BE2C (cell line): Measurements from ENCODE around the gene CLIC4.
"Not testable (repeated sequence)": the region's sequence is repeated elsewhere in the genome, so short reads cannot be mapped to it uniquely, and the experiment has no call there.

ENCODE experiments used
- DNase-seq: peaks from one replicate; pipeline ENCODE4 v3.0.0-alpha.2; 2020
- H3K27me3 ChIP-seq: fragments of 250-450 bp; sonication (Bioruptor Pico); 2 replicates; pipeline ENCODE4 v1.5.1; 2020; ENCODE audit warnings: mild to moderate bottlenecking
- H3K36me3 ChIP-seq: fragments of 250-450 bp; sonication (Bioruptor Pico); 2 replicates; pipeline ENCODE4 v1.5.1; 2020; ENCODE audit warnings: mild to moderate bottlenecking
- H3K4me1 ChIP-seq: fragments of 250-450 bp; sonication (Bioruptor Pico); 2 replicates; pipeline ENCODE4 v1.5.1; 2020
- H3K4me3 ChIP-seq: 2 replicates; pipeline ENCODE4 v1.5.1; 2011; ENCODE audit warnings: low read depth, low read length
- H3K9me3 ChIP-seq: fragments of 250-450 bp; sonication (Bioruptor Pico); 2 replicates; pipeline ENCODE4 v1.5.1; 2020
- TF ChIP-seq, protein P1 (sequence below): IDR thresholded peaks from 2 replicates; pipeline ENCODE4 v1.5.1; 2012; ENCODE audit warnings: mild to moderate bottlenecking, low read depth, low read length

Gene CLIC4

GRCh38 chr1:24717887-24718650 lies 27.2 kb upstream of the CLIC4 start:
- no peak overlapping the region for H3K4me3 ChIP-seq
- H3K36me3 ChIP-seq, result no peaks in the 10 kb centered on the region
- H3K4me1 ChIP-seq, result no peaks in the 10 kb centered on the region
- no peak for DNase-seq
- TF ChIP-seq, protein P1, sequence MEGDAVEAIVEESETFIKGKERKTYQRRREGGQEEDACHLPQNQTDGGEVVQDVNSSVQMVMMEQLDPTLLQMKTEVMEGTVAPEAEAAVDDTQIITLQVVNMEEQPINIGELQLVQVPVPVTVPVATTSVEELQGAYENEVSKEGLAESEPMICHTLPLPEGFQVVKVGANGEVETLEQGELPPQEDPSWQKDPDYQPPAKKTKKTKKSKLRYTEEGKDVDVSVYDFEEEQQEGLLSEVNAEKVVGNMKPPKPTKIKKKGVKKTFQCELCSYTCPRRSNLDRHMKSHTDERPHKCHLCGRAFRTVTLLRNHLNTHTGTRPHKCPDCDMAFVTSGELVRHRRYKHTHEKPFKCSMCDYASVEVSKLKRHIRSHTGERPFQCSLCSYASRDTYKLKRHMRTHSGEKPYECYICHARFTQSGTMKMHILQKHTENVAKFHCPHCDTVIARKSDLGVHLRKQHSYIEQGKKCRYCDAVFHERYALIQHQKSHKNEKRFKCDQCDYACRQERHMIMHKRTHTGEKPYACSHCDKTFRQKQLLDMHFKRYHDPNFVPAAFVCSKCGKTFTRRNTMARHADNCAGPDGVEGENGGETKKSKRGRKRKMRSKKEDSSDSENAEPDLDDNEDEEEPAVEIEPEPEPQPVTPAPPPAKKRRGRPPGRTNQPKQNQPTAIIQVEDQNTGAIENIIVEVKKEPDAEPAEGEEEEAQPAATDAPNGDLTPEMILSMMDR, result no peak
- H3K27me3 ChIP-seq, result no peaks in the 10 kb centered on the region
- no peaks in the 10 kb centered on the region for H3K9me3 ChIP-seq

GRCh38 chr1:24720152-24720551 lies 25.1 kb upstream of the CLIC4 start:
- Histone ChIP-seq H3K36me3 (no peaks in the 10 kb centered on the region), H3K4me1 (no peaks in the 10 kb centered on the region), H3K4me3 (no peak overlapping the region), H3K9me3 (no peaks in the 10 kb centered on the region), H3K27me3 (no peaks in the 10 kb centered on the region)
- TF ChIP-seq, protein P1, result no peak
- no peak for DNase-seq

GRCh38 chr1:24721533-24721932 lies 23.7 kb upstream of the CLIC4 start:
- DNase-seq, result no peak

DNA sequence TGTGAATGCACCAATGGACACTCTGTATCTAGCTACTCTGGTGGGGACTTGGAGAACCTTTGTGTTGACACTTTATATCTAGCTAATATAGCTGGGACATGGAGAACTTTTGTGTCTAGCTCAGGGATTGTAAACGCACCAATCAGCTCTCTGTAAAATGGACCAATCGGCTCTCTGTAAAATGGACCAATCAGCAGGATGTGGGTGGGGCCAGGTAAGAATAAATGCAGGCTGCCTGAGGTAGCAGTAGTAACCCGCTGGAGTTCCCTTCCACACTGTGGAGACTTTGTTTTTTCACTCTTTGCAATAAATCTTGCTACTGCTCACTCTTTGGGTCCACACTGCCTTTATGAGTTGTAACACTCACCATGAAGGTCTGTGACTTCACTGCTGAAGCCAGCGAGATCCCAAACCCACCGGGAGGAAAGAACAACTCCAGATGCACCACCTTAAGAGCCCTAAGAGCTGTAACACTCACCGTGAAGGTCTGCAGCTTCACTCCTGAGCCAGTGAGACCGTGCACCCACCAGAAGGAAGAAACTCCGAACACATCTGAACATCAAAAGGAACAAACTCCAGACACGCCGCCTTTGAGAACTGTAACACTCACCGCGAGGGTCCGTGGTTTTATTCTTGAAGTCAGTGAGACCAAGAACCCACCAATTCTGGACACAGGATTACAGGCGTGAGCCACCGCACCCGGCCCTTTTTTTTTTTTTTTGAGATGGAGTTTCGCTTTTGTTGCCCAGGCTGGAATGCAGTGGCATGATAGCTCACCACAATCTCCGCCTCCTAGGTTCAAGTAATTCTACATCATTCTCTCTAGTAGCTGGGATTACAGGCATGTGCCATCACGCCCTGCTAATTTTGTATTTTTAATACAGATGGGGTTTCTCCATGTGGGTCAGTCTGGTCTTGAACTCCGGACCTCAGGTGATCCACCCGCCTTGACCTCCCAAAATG lies 22.9 kb upstream of the CLIC4 start:
- DNase-seq, H3K36me3 ChIP-seq, H3K4me3 ChIP-seq, H3K27me3 ChIP-seq, H3K4me1 ChIP-seq, H3K9me3 ChIP-seq: not testable (repeated sequence)

More at GRCh38 chr1:24721533-24721932, 23.7 kb upstream of the CLIC4 start:
- Histone ChIP-seq H3K9me3 (no peaks in the 10 kb centered on the region), H3K4me1 (no peaks in the 10 kb centered on the region), H3K36me3 (no peaks in the 10 kb centered on the region), H3K27me3 (no peaks in the 10 kb centered on the region), H3K4me3 (no peak overlapping the region)
- TF ChIP-seq, protein P1, result no peak

DNA sequence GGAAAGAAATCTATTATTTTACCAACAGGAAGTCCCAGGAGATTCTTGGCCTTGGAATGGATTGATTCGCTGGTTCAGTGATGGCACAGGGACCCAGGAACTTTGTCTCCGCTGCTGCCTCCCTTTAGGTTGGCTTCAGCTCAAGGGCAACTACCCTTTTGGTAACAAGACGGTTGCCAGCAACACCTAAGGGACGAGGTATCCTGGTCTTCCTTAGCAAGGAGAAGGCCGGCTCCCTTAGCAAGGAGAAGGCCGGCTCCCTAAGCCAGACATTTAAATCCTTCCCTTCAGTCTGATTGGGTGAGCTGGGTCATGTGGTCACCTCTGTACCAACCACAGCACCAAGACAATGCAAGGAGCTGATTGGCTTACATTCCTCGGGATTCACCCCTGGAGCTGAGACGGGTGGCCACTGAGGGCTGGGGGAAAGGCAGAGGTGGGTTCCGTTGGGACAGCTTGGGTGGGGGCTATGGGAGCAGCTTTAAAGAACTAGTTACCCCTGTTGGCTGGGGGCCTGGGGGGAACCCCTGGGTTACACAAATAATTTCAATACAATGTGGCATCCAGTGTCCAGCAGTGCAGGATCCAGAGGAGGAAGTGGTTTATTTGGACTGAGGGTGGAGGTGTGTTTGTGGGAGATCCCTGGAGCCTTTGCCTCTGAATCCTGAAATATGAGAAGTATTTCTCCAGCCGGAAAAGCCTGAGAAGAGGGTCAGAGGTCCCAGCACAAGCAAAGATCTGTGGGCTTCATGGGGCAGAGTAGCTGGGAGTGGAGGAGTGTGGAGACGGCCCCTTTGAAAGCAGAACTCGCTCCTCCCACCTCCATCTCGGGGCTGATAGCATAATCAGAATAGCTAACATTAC lies 20.7 kb upstream of the CLIC4 start:
- H3K9me3 ChIP-seq, result no peaks in the 10 kb centered on the region
- no peak for DNase-seq
- H3K4me1 ChIP-seq, result no peaks in the 10 kb centered on the region
- TF ChIP-seq, protein P1, result no peak
- no peak overlapping the region for H3K4me3 ChIP-seq
- no peaks in the 10 kb centered on the region for H3K36me3 ChIP-seq
- no peaks in the 10 kb centered on the region for H3K27me3 ChIP-seq

DNA sequence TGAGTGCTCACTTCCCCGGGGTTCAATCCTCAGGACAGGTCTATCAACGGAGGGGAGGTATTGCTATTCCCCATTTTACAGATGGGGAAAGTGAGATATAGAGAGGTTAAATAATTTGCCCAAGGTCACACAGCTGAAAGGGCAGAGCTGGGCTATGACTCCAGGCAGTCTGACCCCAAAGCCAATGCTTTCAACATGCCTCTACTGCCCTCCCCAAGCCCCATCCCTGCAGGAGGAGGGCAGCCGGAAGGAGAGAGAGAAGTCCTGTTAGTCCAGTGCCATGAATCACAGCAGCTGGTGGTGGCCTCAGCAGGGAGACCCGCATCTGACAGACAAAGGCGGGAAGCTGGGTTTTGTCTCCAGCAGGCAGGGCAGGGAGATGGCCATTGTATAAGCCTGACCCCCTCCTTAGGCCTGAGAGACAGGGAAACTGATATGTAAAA lies 20.0 kb upstream of the CLIC4 start:
- Histone ChIP-seq H3K4me3 (no peak overlapping the region), H3K36me3 (no peaks in the 10 kb centered on the region), H3K9me3 (no peaks in the 10 kb centered on the region), H3K27me3 (no peaks in the 10 kb centered on the region), H3K4me1 (no peaks in the 10 kb centered on the region)
- TF ChIP-seq, protein P1, result no peak
- DNase-seq, result no peak
